Left lung (tissue), 10 donors: ENCODE measurements around the gene ST6GALNAC3. TPM values are rescaled to one million over a fixed set of nuclear protein-coding genes. Genes with fewer than 3 reads are reported as not detected.
"Not testable (repeated sequence)": the region's sequence is repeated elsewhere in the genome, so short reads cannot be mapped to it uniquely, and the experiment has no call there.

Experiments used
- ATAC-seq: fragments of 200-7000 bp; cut with Tn5 transposase; one replicate; pipeline ENCODE4 v1.9.1; 2020; ENCODE audit warnings: moderate library complexity
- DNase-seq, 4 donors: peaks; one replicate each; pipeline ENCODE4 v3.0.0-alpha.2; 2013 to 2020
- H3K27ac ChIP-seq, 2 donors: fragments of 200-600 bp; sonication (generic) in 1 of 2; one replicate each; pipeline versions ENCODE4 v1.5.0 to v1.8.0; 2020 to 2021
- H3K27me3 ChIP-seq, 2 donors: fragments of 200-600 bp; sonication (generic) in 1 of 2; one replicate each; pipeline versions ENCODE4 v1.5.0 to v1.8.0; 2020 to 2021
- H3K36me3 ChIP-seq, 2 donors: fragments of 200-600 bp; sonication (generic) in 1 of 2; one replicate each; pipeline versions ENCODE4 v1.5.0 to v1.8.0; 2020 to 2021
- H3K4me1 ChIP-seq, 2 donors: fragments of 200-600 bp; one replicate each; pipeline ENCODE4 v1.8.0; 2021
- H3K4me3 ChIP-seq, 2 donors: fragments of 200-600 bp; sonication (generic) in 1 of 2; one replicate each; pipeline versions ENCODE4 v1.5.0 to v1.8.0; 2020 to 2021; ENCODE audit warnings: mild to moderate bottlenecking in 1 of 2
- H3K9me3 ChIP-seq, 2 donors: fragments of 200-600 bp; sonication (generic) in 1 of 2; one replicate each; pipeline versions ENCODE4 v1.5.0 to v1.8.0; 2020 to 2021
- intact Hi-C, 2 donors: fragments of 100-400 bp; cut with DNase I; formaldehyde crosslinking; loops; one replicate each; pipeline versions ENCODE4 v1.11.2 to v1.14.2; 2022
- polyA plus RNA-seq, 6 donors: library from polyadenylated mRNA; unstranded; fragments of 120-200 nt; gene quantifications; one replicate each; pipeline ENCODE4 v1.2.1, GENCODE V29; 2013; ENCODE audit not compliant: insufficient read length in 6 of 6
- total RNA-seq, 2 donors: library from RNA; stranded (reverse); fragmentation: NEBNext Ultra II Directional; extraction: Animal tissue kit (Norgen Biotek cat#: 25700); gene quantifications; one replicate each; pipeline ENCODE4 v1.2.1, GENCODE V29; 2021
- TF ChIP-seq, protein P1 (sequence below), 2 donors: fragments of 200-600 bp; sonication (generic) in 1 of 2; IDR thresholded peaks; one replicate each; pipeline versions ENCODE4 v1.5.0 to v1.8.0; 2021; ENCODE audit warnings: antibody characterized with exemption in 2 of 2
- donor health status: DM: no; HTN: yes; CAD: no.
- donor health status: DM: no; HTN: no; CAD: no.

The ST6GALNAC3 gene
- total and polyA plus RNA-seq, 8 donors, result 3.4 to 37.7 (median 30.1) TPM

- no peak overlapping the region for H3K27ac ChIP-seq
- no peak overlapping the region for H3K4me3 ChIP-seq
- no peaks in the 10 kb centered on the region for H3K9me3 ChIP-seq
- no peaks in the 10 kb centered on the region for H3K4me1 ChIP-seq
- DNase-seq (no peak), ATAC-seq (no peak)
- no peaks in the 10 kb centered on the region for H3K36me3 ChIP-seq
- TF ChIP-seq, protein P1, sequence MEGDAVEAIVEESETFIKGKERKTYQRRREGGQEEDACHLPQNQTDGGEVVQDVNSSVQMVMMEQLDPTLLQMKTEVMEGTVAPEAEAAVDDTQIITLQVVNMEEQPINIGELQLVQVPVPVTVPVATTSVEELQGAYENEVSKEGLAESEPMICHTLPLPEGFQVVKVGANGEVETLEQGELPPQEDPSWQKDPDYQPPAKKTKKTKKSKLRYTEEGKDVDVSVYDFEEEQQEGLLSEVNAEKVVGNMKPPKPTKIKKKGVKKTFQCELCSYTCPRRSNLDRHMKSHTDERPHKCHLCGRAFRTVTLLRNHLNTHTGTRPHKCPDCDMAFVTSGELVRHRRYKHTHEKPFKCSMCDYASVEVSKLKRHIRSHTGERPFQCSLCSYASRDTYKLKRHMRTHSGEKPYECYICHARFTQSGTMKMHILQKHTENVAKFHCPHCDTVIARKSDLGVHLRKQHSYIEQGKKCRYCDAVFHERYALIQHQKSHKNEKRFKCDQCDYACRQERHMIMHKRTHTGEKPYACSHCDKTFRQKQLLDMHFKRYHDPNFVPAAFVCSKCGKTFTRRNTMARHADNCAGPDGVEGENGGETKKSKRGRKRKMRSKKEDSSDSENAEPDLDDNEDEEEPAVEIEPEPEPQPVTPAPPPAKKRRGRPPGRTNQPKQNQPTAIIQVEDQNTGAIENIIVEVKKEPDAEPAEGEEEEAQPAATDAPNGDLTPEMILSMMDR (IDR thresholded peaks at IDR 0.05), result no peak
- H3K27me3 ChIP-seq, result no peaks in the 10 kb centered on the region
- intact Hi-C loops, result no loop called here
Observed at GRCh38 chr1:76093522-76094312, 19.2 kb downstream of the ST6GALNAC3 start.

- DNase-seq (peak in 1 of 4 donors; percentile 49), ATAC-seq (no peak)
- TF ChIP-seq, protein P1 (IDR thresholded peaks at IDR 0.05), result no peak
- Histone ChIP-seq H3K9me3 (no peaks in the 10 kb centered on the region), H3K4me3 (no peak overlapping the region), H3K27ac (no peak overlapping the region), H3K36me3 (no peaks in the 10 kb centered on the region), H3K27me3 (no peaks in the 10 kb centered on the region), H3K4me1 (no peaks in the 10 kb centered on the region)
- intact Hi-C loops, result no loop called here
Observed at GRCh38 chr1:76095802-76096201, 21.3 kb downstream of the ST6GALNAC3 start.

GRCh38 chr1:76097064-76097463, 22.5 kb downstream of the ST6GALNAC3 start:
- H3K9me3 ChIP-seq, H3K27me3 ChIP-seq, intact Hi-C loops, H3K27ac ChIP-seq, H3K36me3 ChIP-seq, H3K4me3 ChIP-seq, H3K4me1 ChIP-seq, ATAC-seq, DNase-seq: not testable (repeated sequence)

DNA sequence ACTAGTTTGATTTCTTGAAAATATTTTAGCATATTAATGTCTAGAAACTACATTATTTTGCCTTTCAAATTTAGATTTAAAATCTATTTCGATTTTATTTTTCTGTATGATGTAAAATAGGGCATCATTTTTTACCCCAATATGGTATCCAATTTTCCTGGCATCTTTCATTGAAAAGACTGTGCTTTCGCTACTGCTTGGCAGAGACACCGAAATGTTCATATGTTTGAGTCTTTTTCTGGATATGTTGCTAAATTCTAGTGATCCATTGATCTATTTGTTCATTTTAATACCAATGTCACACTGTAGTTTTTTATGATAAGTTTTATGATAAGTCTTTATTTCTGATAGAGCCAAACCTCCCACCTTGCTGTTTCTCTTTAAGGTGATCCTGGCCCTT, 24.3 kb downstream of the ST6GALNAC3 start:
- Histone ChIP-seq H3K27ac (no peak overlapping the region), H3K36me3 (no peaks in the 10 kb centered on the region), H3K9me3 (no peaks in the 10 kb centered on the region), H3K4me3 (no peak overlapping the region), H3K27me3 (no peaks in the 10 kb centered on the region), H3K4me1 (no peaks in the 10 kb centered on the region)
- no peak for DNase-seq
- no peak for ATAC-seq
- intact Hi-C loops, result no loop called here
- TF ChIP-seq, protein P1 (IDR thresholded peaks at IDR 0.05), result no peak

DNA sequence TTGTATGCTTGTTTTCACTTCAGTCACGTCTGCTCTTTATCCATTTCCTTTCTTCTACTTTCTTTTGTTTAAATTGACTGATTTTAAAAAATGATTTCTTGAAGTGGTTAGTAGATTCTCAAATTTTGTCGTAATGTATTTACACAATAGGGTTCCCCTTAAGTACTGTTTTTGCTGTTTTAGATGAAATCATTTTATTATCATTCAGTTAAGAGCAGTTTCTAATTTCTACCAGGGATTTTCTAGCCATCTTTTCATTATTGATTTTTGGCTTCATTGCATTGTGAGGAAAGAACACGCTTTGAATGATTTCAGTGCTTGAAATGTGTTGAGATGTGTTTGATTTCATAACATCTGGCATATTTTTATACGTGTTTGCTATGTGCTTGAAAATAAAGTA, 27.0 kb downstream of the ST6GALNAC3 start:
- H3K27me3 ChIP-seq, result no peaks in the 10 kb centered on the region
- ATAC-seq (no peak), DNase-seq (no peak)
- H3K36me3 ChIP-seq, result no peaks in the 10 kb centered on the region
- H3K4me1 ChIP-seq, result peaks cover 0 to 9% of the 10 kb centered on the region in 2 donors
- H3K9me3 ChIP-seq, result no peaks in the 10 kb centered on the region
- H3K27ac ChIP-seq, result no peak overlapping the region
- H3K4me3 ChIP-seq, result no peak overlapping the region
- TF ChIP-seq, protein P1 (IDR thresholded peaks at IDR 0.05), result no peak
- intact Hi-C loops, result no loop called here

DNA sequence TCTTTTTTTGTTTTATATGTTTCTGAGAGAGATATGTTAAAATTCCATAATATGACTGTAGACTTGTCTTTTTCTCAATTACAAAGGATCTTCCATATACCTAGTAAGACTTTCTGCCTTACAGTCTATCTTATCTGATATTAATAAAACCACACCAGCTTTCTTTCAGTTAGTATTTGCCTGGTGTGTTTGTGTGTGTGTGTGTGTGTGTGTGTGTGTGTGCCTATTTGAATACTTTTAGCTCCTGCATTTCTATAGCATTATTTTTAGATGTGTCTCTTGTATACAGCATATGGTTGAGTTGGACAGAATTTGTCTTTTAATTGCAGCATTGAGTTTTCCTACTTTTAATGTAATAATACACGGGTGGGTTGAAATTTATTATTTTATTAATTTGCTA, 27.5 kb downstream of the ST6GALNAC3 start:
- intact Hi-C loops, result no loop called here
- DNase-seq, result no peak

More for the DNA sequence above, 27.5 kb downstream of the ST6GALNAC3 start:
- ATAC-seq, result no peak
- H3K27ac ChIP-seq, result no peak overlapping the region
- H3K4me1 ChIP-seq, result peaks cover 0 to 9% of the 10 kb centered on the region in 2 donors
- H3K9me3 ChIP-seq, result no peaks in the 10 kb centered on the region
- H3K4me3 ChIP-seq, result no peak overlapping the region
- TF ChIP-seq, protein P1 (IDR thresholded peaks at IDR 0.05), result no peak
- H3K27me3 ChIP-seq, result no peaks in the 10 kb centered on the region
- H3K36me3 ChIP-seq, result no peaks in the 10 kb centered on the region
